Measurements from ENCODE around the gene NPAS2.

NPAS2 gene

DNA sequence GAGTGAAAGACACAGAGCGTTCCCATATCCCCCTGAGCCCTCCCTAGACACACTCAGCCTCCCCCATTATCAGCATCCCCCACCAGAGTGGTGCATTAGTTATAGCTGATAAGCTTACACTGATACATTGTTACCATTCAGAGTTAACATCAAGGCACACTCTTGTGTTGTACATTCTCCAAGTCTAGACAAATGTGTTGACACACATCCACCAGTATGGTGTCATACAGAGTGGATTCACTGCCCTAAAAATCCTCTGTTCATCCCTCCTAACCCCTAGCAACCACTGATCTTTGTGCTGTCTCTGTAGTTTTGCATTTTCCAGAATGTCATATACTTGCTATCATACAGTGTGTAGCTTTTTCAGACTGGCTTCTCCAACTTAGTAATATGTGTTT, 104.2 kb downstream of the NPAS2 start:
- H3K27me3 ChIP-seq (replicated peaks; ENCODE audit: insufficient read depth, low read length), result no peaks in the 10 kb centered on the region
- H3F3A ChIP-seq (ENCODE audit: insufficient read depth, low read length), result no peaks in the 10 kb centered on the region
- no peaks in the 10 kb centered on the region for H3K9me2 ChIP-seq (replicated peaks; ENCODE audit: insufficient read depth, low read length)
- peak overlapping the region; percentile 64 for H3K4me2 ChIP-seq (ENCODE audit: low read depth, low read length)
- no peak overlapping the region for H3K27ac ChIP-seq (ENCODE audit: low read length)
- H3K36me3 ChIP-seq (replicated peaks; ENCODE audit: insufficient read depth, low read length), result no peaks in the 10 kb centered on the region
- H3K79me2 ChIP-seq (ENCODE audit: low read length), result no peaks in the 10 kb centered on the region
- no peak overlapping the region for H2AFZ ChIP-seq (ENCODE audit: low read length)
- H3K4me3 ChIP-seq (ENCODE audit: low read length), result no peak overlapping the region
- no peaks in the 10 kb centered on the region for H4K20me1 ChIP-seq (ENCODE audit: insufficient read depth, low read length)
- no peaks in the 10 kb centered on the region for H3K9me3 ChIP-seq (replicated peaks; ENCODE audit: insufficient read depth, low read length)
- no peak for DNase-seq
- TF ChIP-seq EZH2 (optimal IDR thresholded peaks at IDR 0.05; ENCODE audit: low read depth, low read length) (no peak), EZH2phosphoT487 (IDR thresholded peaks at IDR 0.05; ENCODE audit: low read length) (no peak)
- no peaks in the 10 kb centered on the region for H3K4me1 ChIP-seq (ENCODE audit: low read length)
- no peak overlapping the region for H3K9ac ChIP-seq (ENCODE audit: low read length)

DNA sequence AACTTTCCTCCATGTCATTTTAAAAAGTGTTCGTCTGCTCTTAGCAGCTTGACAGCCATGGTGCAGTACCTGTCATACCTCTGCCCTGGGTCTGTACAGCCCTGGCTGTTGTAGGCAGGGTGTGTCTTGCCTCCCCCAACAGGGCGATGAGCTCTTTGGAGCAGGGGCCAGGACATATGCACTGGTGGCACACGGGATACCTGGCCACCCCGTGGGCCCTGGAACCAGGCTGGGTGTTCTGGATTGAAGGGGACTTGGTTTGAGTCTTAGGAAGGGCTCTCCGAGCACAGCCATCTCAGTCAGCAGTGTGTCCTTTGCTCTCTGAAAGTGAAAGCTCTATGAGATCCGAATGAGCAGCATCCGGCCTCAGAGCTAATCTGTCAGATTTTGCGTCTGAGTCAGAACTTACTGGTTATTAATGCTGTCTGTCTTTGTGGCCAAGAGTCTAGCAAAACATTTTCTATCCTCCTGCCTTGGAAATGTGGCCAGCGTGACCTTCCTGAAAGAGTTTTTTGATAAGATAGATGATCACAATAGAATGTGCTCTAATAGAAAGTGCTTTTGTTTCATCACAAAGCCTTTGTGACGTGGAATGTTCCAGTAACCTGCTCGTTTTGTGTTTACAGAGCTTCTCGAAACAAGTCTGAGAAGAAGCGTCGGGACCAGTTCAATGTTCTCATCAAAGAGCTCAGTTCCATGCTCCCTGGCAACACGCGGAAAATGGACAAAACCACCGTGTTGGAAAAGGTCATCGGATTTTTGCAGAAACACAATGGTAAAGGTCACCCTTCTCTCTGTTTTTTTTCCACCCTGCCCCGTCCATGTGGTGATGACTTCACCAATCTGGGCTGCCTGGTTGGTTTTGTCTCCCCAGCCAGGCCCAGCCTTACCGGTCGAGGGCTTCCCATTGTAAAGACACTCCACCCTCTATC, 104.8 kb downstream of the NPAS2 start:
- peak overlapping the region; percentile 32 for H3K4me3 ChIP-seq (ENCODE audit: low read length)
- no peak overlapping the region for H3K27ac ChIP-seq (ENCODE audit: low read length)
- no peaks in the 10 kb centered on the region for H3K79me2 ChIP-seq (ENCODE audit: low read length)
- peak overlapping the region; percentile 70 for H2AFZ ChIP-seq (ENCODE audit: low read length)
- peak overlapping the region; percentile 64 for H3K4me2 ChIP-seq (ENCODE audit: low read depth, low read length)
- no peaks in the 10 kb centered on the region for H3K36me3 ChIP-seq (replicated peaks; ENCODE audit: insufficient read depth, low read length)
- no peaks in the 10 kb centered on the region for H4K20me1 ChIP-seq (ENCODE audit: insufficient read depth, low read length)
- no peaks in the 10 kb centered on the region for H3K27me3 ChIP-seq (replicated peaks; ENCODE audit: insufficient read depth, low read length)
- no peak overlapping the region for H3K9ac ChIP-seq (ENCODE audit: low read length)
- H3K9me3 ChIP-seq (replicated peaks; ENCODE audit: insufficient read depth, low read length), result no peaks in the 10 kb centered on the region
- no peaks in the 10 kb centered on the region for H3K4me1 ChIP-seq (ENCODE audit: low read length)
- H3F3A ChIP-seq (ENCODE audit: insufficient read depth, low read length), result no peaks in the 10 kb centered on the region
- peak; percentile 78 for DNase-seq
- TF ChIP-seq EZH2 (optimal IDR thresholded peaks at IDR 0.05; ENCODE audit: low read depth, low read length), result no peak
- TF ChIP-seq, protein P1, sequence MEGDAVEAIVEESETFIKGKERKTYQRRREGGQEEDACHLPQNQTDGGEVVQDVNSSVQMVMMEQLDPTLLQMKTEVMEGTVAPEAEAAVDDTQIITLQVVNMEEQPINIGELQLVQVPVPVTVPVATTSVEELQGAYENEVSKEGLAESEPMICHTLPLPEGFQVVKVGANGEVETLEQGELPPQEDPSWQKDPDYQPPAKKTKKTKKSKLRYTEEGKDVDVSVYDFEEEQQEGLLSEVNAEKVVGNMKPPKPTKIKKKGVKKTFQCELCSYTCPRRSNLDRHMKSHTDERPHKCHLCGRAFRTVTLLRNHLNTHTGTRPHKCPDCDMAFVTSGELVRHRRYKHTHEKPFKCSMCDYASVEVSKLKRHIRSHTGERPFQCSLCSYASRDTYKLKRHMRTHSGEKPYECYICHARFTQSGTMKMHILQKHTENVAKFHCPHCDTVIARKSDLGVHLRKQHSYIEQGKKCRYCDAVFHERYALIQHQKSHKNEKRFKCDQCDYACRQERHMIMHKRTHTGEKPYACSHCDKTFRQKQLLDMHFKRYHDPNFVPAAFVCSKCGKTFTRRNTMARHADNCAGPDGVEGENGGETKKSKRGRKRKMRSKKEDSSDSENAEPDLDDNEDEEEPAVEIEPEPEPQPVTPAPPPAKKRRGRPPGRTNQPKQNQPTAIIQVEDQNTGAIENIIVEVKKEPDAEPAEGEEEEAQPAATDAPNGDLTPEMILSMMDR (IDR thresholded peaks at IDR 0.05; ENCODE audit: low read length), result no peak
- no peak for TF ChIP-seq EZH2phosphoT487 (IDR thresholded peaks at IDR 0.05; ENCODE audit: low read length)
- no peaks in the 10 kb centered on the region for H3K9me2 ChIP-seq (replicated peaks; ENCODE audit: insufficient read depth, low read length)

DNA sequence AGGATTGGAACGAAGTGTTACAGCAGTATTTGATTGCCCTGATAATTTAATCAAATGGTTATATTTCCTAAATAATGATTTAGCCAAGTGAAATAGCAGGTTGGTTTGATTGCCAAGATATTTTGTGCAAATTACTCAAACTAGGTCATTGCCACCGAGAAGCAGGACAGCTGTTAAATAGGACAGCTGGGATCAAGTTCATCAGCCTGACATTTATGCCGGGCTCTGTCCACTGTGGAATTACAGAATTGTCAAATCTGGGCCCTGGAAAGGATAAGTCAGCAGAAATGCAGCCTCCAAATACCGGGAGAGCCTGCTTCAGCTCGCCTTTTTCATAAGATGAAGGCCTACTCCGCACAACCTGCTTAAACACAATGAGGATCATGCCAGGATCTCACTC, 108.3 kb downstream of the NPAS2 start:
- H2AFZ ChIP-seq (ENCODE audit: low read length), result no peak overlapping the region
- H3K9me2 ChIP-seq (replicated peaks; ENCODE audit: insufficient read depth, low read length), result no peaks in the 10 kb centered on the region
- H3K36me3 ChIP-seq (replicated peaks; ENCODE audit: insufficient read depth, low read length), result no peaks in the 10 kb centered on the region
- DNase-seq, result no peak
- no peak overlapping the region for H3K4me2 ChIP-seq (ENCODE audit: low read depth, low read length)
- H3K79me2 ChIP-seq (ENCODE audit: low read length), result no peaks in the 10 kb centered on the region
- TF ChIP-seq EZH2 (optimal IDR thresholded peaks at IDR 0.05; ENCODE audit: low read depth, low read length) (no peak), EZH2phosphoT487 (IDR thresholded peaks at IDR 0.05; ENCODE audit: low read length) (no peak)
- TF ChIP-seq, protein P1 (IDR thresholded peaks at IDR 0.05; ENCODE audit: low read length), result no peak
- no peak overlapping the region for H3K4me3 ChIP-seq (ENCODE audit: low read length)
- H3K9me3 ChIP-seq (replicated peaks; ENCODE audit: insufficient read depth, low read length), result no peaks in the 10 kb centered on the region
- H3K27me3 ChIP-seq (replicated peaks; ENCODE audit: insufficient read depth, low read length), result no peaks in the 10 kb centered on the region
- H4K20me1 ChIP-seq (ENCODE audit: insufficient read depth, low read length), result no peaks in the 10 kb centered on the region
- H3K9ac ChIP-seq (ENCODE audit: low read length), result no peak overlapping the region
- no peaks in the 10 kb centered on the region for H3F3A ChIP-seq (ENCODE audit: insufficient read depth, low read length)
- H3K4me1 ChIP-seq (ENCODE audit: low read length), result no peaks in the 10 kb centered on the region
- H3K27ac ChIP-seq (ENCODE audit: low read length), result no peak overlapping the region

DNA sequence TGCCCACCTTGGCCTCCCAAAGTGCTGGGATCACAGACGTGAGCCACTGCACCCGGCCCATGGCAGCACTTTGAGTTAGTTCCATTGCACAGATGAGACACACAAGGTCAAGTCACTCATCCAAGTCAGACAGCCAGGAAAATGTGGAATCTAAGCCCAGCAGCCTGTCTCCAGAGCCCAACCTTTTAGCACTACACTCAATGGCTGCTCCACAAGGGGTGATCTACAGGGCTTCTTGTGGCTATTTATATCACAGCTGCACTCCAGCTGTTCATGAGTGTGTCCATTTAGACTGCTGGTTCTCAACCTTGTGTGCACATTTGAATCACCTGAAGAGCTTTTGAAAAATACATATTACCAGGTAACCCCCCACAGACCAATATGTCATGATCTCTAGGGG, 109.2 kb downstream of the NPAS2 start:
- Histone ChIP-seq H3K9me2 (replicated peaks; ENCODE audit: insufficient read depth, low read length) (no peaks in the 10 kb centered on the region), H4K20me1 (ENCODE audit: insufficient read depth, low read length) (no peaks in the 10 kb centered on the region), H3K4me2 (ENCODE audit: low read depth, low read length) (no peak overlapping the region), H3K27me3 (replicated peaks; ENCODE audit: insufficient read depth, low read length) (no peaks in the 10 kb centered on the region), H3K4me1 (ENCODE audit: low read length) (no peaks in the 10 kb centered on the region), H3K79me2 (ENCODE audit: low read length) (no peaks in the 10 kb centered on the region), H3K36me3 (replicated peaks; ENCODE audit: insufficient read depth, low read length) (no peaks in the 10 kb centered on the region), H3K4me3 (ENCODE audit: low read length) (no peak overlapping the region), H3F3A (ENCODE audit: insufficient read depth, low read length) (no peaks in the 10 kb centered on the region), H3K9ac (ENCODE audit: low read length) (no peak overlapping the region), H3K27ac (ENCODE audit: low read length) (no peak overlapping the region), H2AFZ (ENCODE audit: low read length) (no peak overlapping the region), H3K9me3 (replicated peaks; ENCODE audit: insufficient read depth, low read length) (no peaks in the 10 kb centered on the region)
- no peak for TF ChIP-seq EZH2 (optimal IDR thresholded peaks at IDR 0.05; ENCODE audit: low read depth, low read length)
- no peak for TF ChIP-seq EZH2phosphoT487 (IDR thresholded peaks at IDR 0.05; ENCODE audit: low read length)
- TF ChIP-seq, protein P1 (IDR thresholded peaks at IDR 0.05; ENCODE audit: low read length), result no peak
- DNase-seq, result no peak

Measured in MM.1S (cell line).